ENCODE results near the gene NSMCE1.
A peak's percentile ranks its signal among the peaks of the same experiment; 100 is the strongest.

NSMCE1 gene

DNA sequence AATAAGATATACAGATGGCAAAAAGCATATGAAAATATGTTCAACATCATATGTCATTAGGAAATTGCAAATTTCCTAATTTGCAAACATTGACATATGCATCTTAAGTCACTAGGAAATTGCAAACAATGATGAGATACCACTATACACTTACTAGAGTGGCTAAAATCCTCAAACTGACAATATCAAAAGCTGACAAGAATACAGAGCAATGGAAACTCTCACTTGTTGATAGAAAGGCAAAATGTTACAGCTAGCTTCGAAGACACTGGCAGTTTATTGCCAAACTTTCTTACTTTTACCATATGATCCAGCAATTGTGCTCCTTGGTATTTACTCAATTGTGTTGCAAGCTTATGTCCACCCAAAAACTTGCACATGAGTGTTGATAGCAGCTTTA, 40.2 kb upstream of the NSMCE1 start:
- Histone ChIP-seq H3K9me3 (ENCODE audit: control extremely low read depth in 1 of 5, control insufficient read depth in 4 of 5, insufficient read depth in 2 of 5, low read depth in 1 of 5, low read length in 4 of 5) (peaks cover 0 to 4% (median 0%) of the 10 kb centered on the region in 5 experiments), H3K27ac (ENCODE audit: insufficient read depth in 1 of 2, low read depth in 1 of 2, low read length in 2 of 2, poor library complexity in 1 of 2, severe bottlenecking in 2 of 2) (no peak overlapping the region), H3K4me1 (ENCODE audit: control extremely low read depth in 1 of 4, control insufficient read depth in 4 of 4, insufficient read depth in 4 of 4, low read length in 3 of 4) (peaks cover 0 to 13% (median 10%) of the 10 kb centered on the region in 4 experiments), H3K4me3 (ENCODE audit: control insufficient read depth in 1 of 7, extremely low read depth in 1 of 7, insufficient read depth in 4 of 7, low read depth in 2 of 7, low read length in 6 of 7) (no peak overlapping the region), H3K27me3 (replicated peaks in 2 of 5; ENCODE audit: control insufficient read depth in 4 of 5, insufficient read depth in 5 of 5, low read length in 4 of 5) (no peaks in the 10 kb centered on the region), H3K36me3 (ENCODE audit: control insufficient read depth in 4 of 4, insufficient read depth in 4 of 4, low read length in 3 of 4) (no peaks in the 10 kb centered on the region)
- CTCF ChIA-PET, result interaction anchor here (0.6 to 0.7 kb wide), 2 partner anchors 39 to 73 kb away, joined by 3 read pairs; no protein-coding TSS in a partner anchor
- 100% methylated on average over 1 of the region's 1 CpG for WGBS (ENCODE audit: insufficient coverage)
- DNase-seq, result no peak
- POLR2A ChIA-PET, result no interaction called here

- Histone ChIP-seq H3K4me3 (ENCODE audit: control insufficient read depth in 1 of 7, extremely low read depth in 1 of 7, insufficient read depth in 4 of 7, low read depth in 2 of 7, low read length in 6 of 7) (no peak overlapping the region), H3K9me3 (ENCODE audit: control extremely low read depth in 1 of 5, control insufficient read depth in 4 of 5, insufficient read depth in 2 of 5, low read depth in 1 of 5, low read length in 4 of 5) (peaks cover 0 to 4% (median 0%) of the 10 kb centered on the region in 5 experiments), H3K27ac (ENCODE audit: insufficient read depth in 1 of 2, low read depth in 1 of 2, low read length in 2 of 2, poor library complexity in 1 of 2, severe bottlenecking in 2 of 2) (no peak overlapping the region), H3K4me1 (ENCODE audit: control extremely low read depth in 1 of 4, control insufficient read depth in 4 of 4, insufficient read depth in 4 of 4, low read length in 3 of 4) (peaks cover 0 to 8% (median 3%) of the 10 kb centered on the region in 4 experiments), H3K36me3 (ENCODE audit: control insufficient read depth in 4 of 4, insufficient read depth in 4 of 4, low read length in 3 of 4) (no peaks in the 10 kb centered on the region), H3K27me3 (replicated peaks in 2 of 5; ENCODE audit: control insufficient read depth in 4 of 5, insufficient read depth in 5 of 5, low read length in 4 of 5) (no peaks in the 10 kb centered on the region)
- DNase-seq, result no peak
- 97% methylated on average over 7 of the region's 9 CpGs for WGBS (ENCODE audit: insufficient coverage)
- CTCF ChIA-PET, result interaction anchor here (0.9 to 1.3 kb wide), 3 partner anchors 14 to 79 kb away, joined by 3 to 4 read pairs (median 3); no protein-coding TSS in a partner anchor
- POLR2A ChIA-PET, result no interaction called here
Measured at GRCh38 chr16:27305839-27306442, 37.4 kb upstream of the NSMCE1 start.

GRCh38 chr16:27304881-27305745, 36.5 kb upstream of the NSMCE1 start:
- Histone ChIP-seq H3K4me3 (ENCODE audit: control insufficient read depth in 1 of 7, extremely low read depth in 1 of 7, insufficient read depth in 4 of 7, low read depth in 2 of 7, low read length in 6 of 7) (no peak overlapping the region), H3K36me3 (ENCODE audit: control insufficient read depth in 4 of 4, insufficient read depth in 4 of 4, low read length in 3 of 4) (no peaks in the 10 kb centered on the region), H3K9me3 (ENCODE audit: control extremely low read depth in 1 of 5, control insufficient read depth in 4 of 5, insufficient read depth in 2 of 5, low read depth in 1 of 5, low read length in 4 of 5) (peaks cover 0 to 4% (median 0%) of the 10 kb centered on the region in 5 experiments), H3K27ac (ENCODE audit: insufficient read depth in 1 of 2, low read depth in 1 of 2, low read length in 2 of 2, poor library complexity in 1 of 2, severe bottlenecking in 2 of 2) (no peak overlapping the region), H3K4me1 (ENCODE audit: control extremely low read depth in 1 of 4, control insufficient read depth in 4 of 4, insufficient read depth in 4 of 4, low read length in 3 of 4) (peaks cover 0 to 8% (median 3%) of the 10 kb centered on the region in 4 experiments), H3K27me3 (replicated peaks in 2 of 5; ENCODE audit: control insufficient read depth in 4 of 5, insufficient read depth in 5 of 5, low read length in 4 of 5) (no peaks in the 10 kb centered on the region)
- CTCF ChIA-PET, result interaction anchor here (0.9 to 1.3 kb wide), 3 partner anchors 13 to 80 kb away, joined by 3 to 4 read pairs (median 3); no protein-coding TSS in a partner anchor
- POLR2A ChIA-PET, result no interaction called here
- DNase-seq, result peak in 2 of 3 donors; percentile 61 to 63
- 85% methylated on average over 3 of the region's 5 CpGs for WGBS (ENCODE audit: insufficient coverage)

DNA sequence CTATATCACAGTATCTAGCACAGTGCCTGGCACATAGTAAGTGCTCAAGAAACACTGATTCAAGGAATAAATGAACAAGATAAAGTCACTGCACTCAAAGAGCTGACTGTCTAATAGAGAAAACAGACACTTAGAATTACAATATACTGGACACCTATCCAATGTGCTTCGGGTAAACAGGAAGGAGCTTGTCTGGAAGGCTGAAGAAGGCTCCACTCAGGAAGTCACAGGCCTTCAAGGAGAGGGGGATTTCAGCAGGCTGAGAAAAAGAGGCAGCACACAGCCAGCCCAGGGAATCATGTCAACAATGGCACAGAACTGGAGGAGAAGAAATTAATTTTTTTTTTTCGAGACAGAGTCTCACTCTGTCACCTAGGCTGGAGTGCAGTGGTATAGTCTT, 35.5 kb upstream of the NSMCE1 start:
- Histone ChIP-seq H3K27me3 (replicated peaks in 2 of 5; ENCODE audit: control insufficient read depth in 4 of 5, insufficient read depth in 5 of 5, low read length in 4 of 5) (no peaks in the 10 kb centered on the region), H3K27ac (ENCODE audit: insufficient read depth in 1 of 2, low read depth in 1 of 2, low read length in 2 of 2, poor library complexity in 1 of 2, severe bottlenecking in 2 of 2) (no peak overlapping the region), H3K36me3 (ENCODE audit: control insufficient read depth in 4 of 4, insufficient read depth in 4 of 4, low read length in 3 of 4) (no peaks in the 10 kb centered on the region), H3K9me3 (ENCODE audit: control extremely low read depth in 1 of 5, control insufficient read depth in 4 of 5, insufficient read depth in 2 of 5, low read depth in 1 of 5, low read length in 4 of 5) (peaks cover 0 to 4% (median 0%) of the 10 kb centered on the region in 5 experiments), H3K4me3 (ENCODE audit: control insufficient read depth in 1 of 7, extremely low read depth in 1 of 7, insufficient read depth in 4 of 7, low read depth in 2 of 7, low read length in 6 of 7) (no peak overlapping the region), H3K4me1 (ENCODE audit: control extremely low read depth in 1 of 4, control insufficient read depth in 4 of 4, insufficient read depth in 4 of 4, low read length in 3 of 4) (peaks cover 0 to 8% (median 3%) of the 10 kb centered on the region in 4 experiments)
- ChIA-PET CTCF (no interaction called here), POLR2A (no interaction called here)
- no peak for DNase-seq
- 100% methylated on average over 1 of the region's 2 CpGs for WGBS (ENCODE audit: insufficient coverage)

GRCh38 chr16:27303256-27304100, 34.9 kb upstream of the NSMCE1 start:
- 94% methylated on average over 11 of the region's 12 CpGs for WGBS (ENCODE audit: insufficient coverage)
- POLR2A ChIA-PET, result no interaction called here
- H3K4me1 ChIP-seq (ENCODE audit: control extremely low read depth in 1 of 4, control insufficient read depth in 4 of 4, insufficient read depth in 4 of 4, low read length in 3 of 4), result peaks cover 0 to 8% (median 3%) of the 10 kb centered on the region in 4 experiments
- CTCF ChIA-PET, result interaction anchor here (1.0 to 2.1 kb wide), 2 partner anchors 12 to 13 kb away, joined by 4 to 5 read pairs; no protein-coding TSS in a partner anchor
- no peaks in the 10 kb centered on the region for H3K36me3 ChIP-seq (ENCODE audit: control insufficient read depth in 4 of 4, insufficient read depth in 4 of 4, low read length in 3 of 4)
- no peak for DNase-seq
- no peak overlapping the region for H3K27ac ChIP-seq (ENCODE audit: insufficient read depth in 1 of 2, low read depth in 1 of 2, low read length in 2 of 2, poor library complexity in 1 of 2, severe bottlenecking in 2 of 2)
- no peaks in the 10 kb centered on the region for H3K9me3 ChIP-seq (ENCODE audit: control extremely low read depth in 1 of 5, control insufficient read depth in 4 of 5, insufficient read depth in 2 of 5, low read depth in 1 of 5, low read length in 4 of 5)
- no peak overlapping the region for H3K4me3 ChIP-seq (ENCODE audit: control insufficient read depth in 1 of 7, extremely low read depth in 1 of 7, insufficient read depth in 4 of 7, low read depth in 2 of 7, low read length in 6 of 7)
- H3K27me3 ChIP-seq (replicated peaks in 2 of 5; ENCODE audit: control insufficient read depth in 4 of 5, insufficient read depth in 5 of 5, low read length in 4 of 5), result no peaks in the 10 kb centered on the region

GRCh38 chr16:27302126-27302525, 33.6 kb upstream of the NSMCE1 start:
- CTCF ChIA-PET, result interaction anchor here (2.1 kb wide), 1 partner anchor 14 kb away, joined by 5 read pairs; no protein-coding TSS in a partner anchor
- no peaks in the 10 kb centered on the region for H3K36me3 ChIP-seq (ENCODE audit: control insufficient read depth in 4 of 4, insufficient read depth in 4 of 4, low read length in 3 of 4)
- POLR2A ChIA-PET, result no interaction called here
- WGBS (ENCODE audit: insufficient coverage), result 94% methylated on average over 3 of the region's 3 CpGs
- no peaks in the 10 kb centered on the region for H3K9me3 ChIP-seq (ENCODE audit: control extremely low read depth in 1 of 5, control insufficient read depth in 4 of 5, insufficient read depth in 2 of 5, low read depth in 1 of 5, low read length in 4 of 5)
- DNase-seq, result no peak
- no peak overlapping the region for H3K4me3 ChIP-seq (ENCODE audit: control insufficient read depth in 1 of 7, extremely low read depth in 1 of 7, insufficient read depth in 4 of 7, low read depth in 2 of 7, low read length in 6 of 7)
- H3K27ac ChIP-seq (ENCODE audit: insufficient read depth in 1 of 2, low read depth in 1 of 2, low read length in 2 of 2, poor library complexity in 1 of 2, severe bottlenecking in 2 of 2), result no peak overlapping the region
- peaks cover 0 to 8% (median 3%) of the 10 kb centered on the region in 4 experiments for H3K4me1 ChIP-seq (ENCODE audit: control extremely low read depth in 1 of 4, control insufficient read depth in 4 of 4, insufficient read depth in 4 of 4, low read length in 3 of 4)
- H3K27me3 ChIP-seq (replicated peaks in 2 of 5; ENCODE audit: control insufficient read depth in 4 of 5, insufficient read depth in 5 of 5, low read length in 4 of 5), result no peaks in the 10 kb centered on the region

Data from common myeloid progenitor, CD34-positive (primary cell).